Measurements from ENCODE around the gene ZNF346.

ZNF346 gene

GRCh38 chr5:177117441-177118045, 95.0 kb downstream of the ZNF346 start:
- no peak for DNase-seq (ENCODE audit: low spot score)

- DNase-seq (ENCODE audit: low spot score), result no peak
Measured at GRCh38 chr5:177122566-177122965, 100.1 kb downstream of the ZNF346 start.

DNA sequence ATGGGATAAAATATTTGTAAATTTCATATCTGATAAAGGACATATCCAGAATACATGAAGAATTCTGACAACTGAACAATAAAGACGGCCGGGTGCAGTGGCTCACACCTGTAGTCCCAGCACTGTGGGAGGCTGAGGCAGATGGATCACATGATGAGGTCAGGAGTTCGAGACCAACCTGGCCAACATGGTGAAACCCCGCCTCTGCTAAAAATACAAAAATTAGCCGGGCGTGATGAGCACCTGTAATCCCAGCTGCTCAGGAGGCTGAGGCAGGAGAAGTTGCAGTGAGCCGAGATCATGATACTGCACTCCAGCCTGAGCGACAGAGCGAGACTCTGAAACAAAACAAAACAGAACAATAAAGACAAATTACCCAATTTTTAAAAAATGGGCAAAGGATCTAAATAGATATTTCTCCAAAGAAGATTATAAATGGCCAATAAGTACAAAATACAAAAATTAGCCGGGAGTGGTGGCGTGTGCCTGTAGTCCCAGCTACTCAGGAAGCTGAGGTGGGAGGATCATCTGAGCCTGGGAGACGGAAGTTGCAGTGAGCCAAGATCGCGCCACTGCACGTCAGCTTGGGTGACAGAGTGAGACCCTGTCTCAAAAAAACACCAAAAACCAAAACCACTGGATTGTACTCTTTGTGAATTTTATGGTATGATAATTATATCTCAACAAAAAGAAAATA, 101.4 kb downstream of the ZNF346 start:
- no peak for DNase-seq (ENCODE audit: low spot score)

GRCh38 chr5:177124486-177124991, 102.0 kb downstream of the ZNF346 start:
- no peak for DNase-seq (ENCODE audit: low spot score)

DNA sequence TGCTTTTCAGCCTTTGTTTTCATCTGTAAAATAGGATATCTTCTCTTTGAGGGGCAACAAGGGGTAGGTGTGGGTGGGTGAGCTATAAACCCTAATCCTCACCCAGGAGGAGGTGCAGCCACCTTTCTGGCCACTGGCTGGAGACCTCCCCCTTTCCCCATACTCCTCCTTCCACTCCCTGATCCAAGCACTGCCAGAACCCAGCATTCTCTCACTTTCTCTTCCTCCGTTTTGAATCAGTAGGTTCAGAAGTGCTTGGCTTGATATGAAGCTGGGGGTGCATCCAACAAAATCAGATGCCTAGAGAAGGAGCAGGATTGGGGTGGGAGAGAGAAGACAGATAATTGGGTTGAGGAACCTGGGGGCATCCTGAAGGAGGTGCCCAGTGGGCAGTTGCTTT, 104.3 kb downstream of the ZNF346 start:
- no peak for DNase-seq (ENCODE audit: low spot score)

GRCh38 chr5:177128551-177128981, 106.1 kb downstream of the ZNF346 start:
- no peak for DNase-seq (ENCODE audit: low spot score)

- DNase-seq (ENCODE audit: low spot score), result no peak
Measured at GRCh38 chr5:177130211-177131018, 107.9 kb downstream of the ZNF346 start.
